Heart left ventricle (tissue), 16 donors: ENCODE results near the gene TICAM2. TPM values are rescaled to one million over a fixed set of nuclear protein-coding genes. Genes with fewer than 3 reads are reported as not detected.

ENCODE experiments used
- ATAC-seq, 4 donors: fragments of 200-7000 bp; cut with Tn5 transposase; one replicate each; pipeline ENCODE4 v1.9.1; 2020 to 2022; ENCODE audit warnings: moderate library complexity in 4 of 4, mild to moderate bottlenecking in 3 of 4, moderate number of reproducible peaks in 1 of 4
- DNase-seq, 5 donors: peaks; one replicate each; pipeline ENCODE4 v3.0.0-alpha.2; 2020
- H3K27ac ChIP-seq, 12 donors: fragments of 200-600 bp; sonication (generic) in 4 of 12; one replicate each; pipeline versions ENCODE4 v1.5.0 to v1.8.0; 2016 to 2022; ENCODE audit warnings: mild to moderate bottlenecking in 2 of 12
- H3K27me3 ChIP-seq, 9 donors: fragments of 200-600 bp; sonication (generic) in 2 of 9; one replicate each; pipeline versions ENCODE4 v1.5.1 to v1.8.0; 2016 to 2022; ENCODE audit warnings: mild to moderate bottlenecking in 3 of 9
- H3K36me3 ChIP-seq, 9 donors: fragments of 200-600 bp; sonication (generic) in 2 of 9; one replicate each; pipeline versions ENCODE4 v1.5.0 to v1.8.0; 2018 to 2022; ENCODE audit warnings: mild to moderate bottlenecking in 2 of 9
- H3K4me1 ChIP-seq, 12 donors: fragments of 200-600 bp; sonication (generic) in 4 of 12; one replicate each; pipeline versions ENCODE4 v1.5.0 to v1.8.0; 2016 to 2022; ENCODE audit warnings: mild to moderate bottlenecking in 3 of 12
- H3K4me3 ChIP-seq, 12 donors: fragments of 200-600 bp; sonication (generic) in 4 of 12; one replicate each; pipeline versions ENCODE4 v1.5.0 to v1.8.0; 2017 to 2022; ENCODE audit warnings: mild to moderate bottlenecking in 9 of 12, moderate library complexity in 4 of 12
- H3K9me3 ChIP-seq, 12 donors: fragments of 200-600 bp; sonication (generic) in 4 of 12; one replicate each; pipeline versions ENCODE4 v1.5.0 to v1.8.0; 2016 to 2022; ENCODE audit warnings: mild to moderate bottlenecking in 1 of 12
- POLR2A ChIP-seq, 2 donors: fragments of 450-650 bp; IDR thresholded peaks; one replicate each; pipeline ENCODE4 v1.6.1; 2017; ENCODE audit warnings: antibody characterized with exemption in 2 of 2, mild to moderate bottlenecking in 2 of 2, moderate library complexity in 2 of 2
- WGBS, 4 donors: extraction: QIAGEN DNeasy Blood & Tissue Kit in 2 of 4; methylation state at CpG; one replicate each; pipeline versions ENCODE4 v1.1.5 to v1.1.7; 2013 to 2018; 5-methylcytosine and 5-hydroxymethylcytosine counted together
- intact Hi-C, 10 donors: fragments of 100-400 bp; cut with DNase I; formaldehyde crosslinking; loops; one replicate each; pipeline versions ENCODE4 v1.11.1 to v1.14.2; 2022
- polyA plus RNA-seq, 2 donors: library from polyadenylated mRNA; stranded (reverse); fragments of 200-250 nt; gene quantifications; one replicate each; pipeline ENCODE4 v1.2.3, GENCODE V29; 2013
- total RNA-seq, 9 donors: library from RNA; depleted of rRNA in 2 of 9; stranded (reverse); fragments of >200 nt in 2 of 9; fragmentation: NEBNext Ultra II Directional in 3 of 9; extraction: Animal tissue kit (Norgen Biotek cat#: 25700) in 3 of 9; gene quantifications; one replicate each; pipeline versions ENCODE4 v1.1.0 to v1.2.4, GENCODE V29; 2016 to 2023
- TF ChIP-seq, protein P1 (sequence below), 12 donors: fragments of 200-600 bp; sonication (generic) in 4 of 12; IDR thresholded peaks; one replicate each; pipeline versions ENCODE4 v1.5.0 to v1.8.0; 2018 to 2022; ENCODE audit warnings: antibody characterized with exemption in 12 of 12, mild to moderate bottlenecking in 5 of 12
- donor health status: ischemic (EF 13 %, LVEDD 7.1; RV severe dilation, severe dysfunction).
- donor health status: healthy with polysubstance abuse.
- donor health status: DM: no; HTN: yes; CAD: no.
- donor health status: DM: no; HTN: no; CAD: no.
- donor health status: ischemic (EF 25% LVEDD 6.9; RV normal size, moderate dysfunction).
- donor health status: ischemic (EF 25% LVEDD 5.7; RV mildly dilated, moderate dysfunction).
- donor health status: healthy.
- donor health status: DM: yes; HTN: yes; CAD: no.
- donor health status: ischemic (EF 35%, LVEDD 5.7; RV mildly dilated, moderate dysfunction).
- donor health status: nonischemic (EF 11% LVEDD 7.7; RV severe dilation, severe dysfunction).
- donor health status: DM: yes; HTN: yes; CAD: no.
- donor health status: PGD.
- donor health status: ischemic (EF 29% LVEDD 5.4; RV normal size, mild dysfunction).
- donor health status: nonischemic (EF 23%, LVEDD 6.1; RV moderate dilation, normal function).

TICAM2 gene
- total and polyA plus RNA-seq, 11 donors, result 0.75 to 4.1 (median 1.9) TPM

DNA sequence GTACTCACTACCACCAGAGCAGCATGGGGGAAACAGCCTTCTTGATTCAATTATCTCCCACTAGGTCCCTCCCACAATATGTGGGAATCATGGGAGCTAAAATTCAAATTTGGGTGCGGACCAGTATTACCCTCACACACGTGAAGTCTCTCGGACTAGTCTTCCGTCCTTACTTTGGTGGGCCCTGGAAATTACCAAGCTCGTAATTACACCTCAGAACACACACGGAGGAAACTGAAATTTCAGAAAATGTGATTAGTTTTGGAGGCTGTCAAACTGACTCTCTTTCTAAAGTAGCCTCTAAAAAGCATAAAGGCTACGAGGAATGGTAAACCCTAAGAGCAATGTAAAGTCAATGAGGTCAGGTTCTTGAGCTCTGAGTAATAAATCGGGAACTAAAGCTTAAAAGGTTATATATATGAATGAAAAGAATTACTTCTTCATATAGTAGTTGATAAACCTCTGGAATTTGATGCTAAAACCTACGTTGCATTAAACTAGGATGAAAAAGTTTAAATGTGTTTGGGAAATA, 56.9 kb downstream of the TICAM2 start:
- Histone ChIP-seq H3K9me3 (peaks cover 0 to 16% (median 6%) of the 10 kb centered on the region in 12 donors), H3K27ac (peak overlapping the region in 11 of 12 donors; percentile 47 to 99 (median 76)), H3K27me3 (no peaks in the 10 kb centered on the region), H3K4me1 (peaks cover 0 to 35% (median 15%) of the 10 kb centered on the region in 12 donors), H3K4me3 (peak overlapping the region in 9 of 12 donors; percentile 39 to 98 (median 87)), H3K36me3 (peaks cover 0 to 19% (median 7%) of the 10 kb centered on the region in 9 donors)
- 96 to 99% (median 98%) methylated on average over 9 of the region's 9 CpGs for WGBS, 4 donors
- TF ChIP-seq, protein P1, sequence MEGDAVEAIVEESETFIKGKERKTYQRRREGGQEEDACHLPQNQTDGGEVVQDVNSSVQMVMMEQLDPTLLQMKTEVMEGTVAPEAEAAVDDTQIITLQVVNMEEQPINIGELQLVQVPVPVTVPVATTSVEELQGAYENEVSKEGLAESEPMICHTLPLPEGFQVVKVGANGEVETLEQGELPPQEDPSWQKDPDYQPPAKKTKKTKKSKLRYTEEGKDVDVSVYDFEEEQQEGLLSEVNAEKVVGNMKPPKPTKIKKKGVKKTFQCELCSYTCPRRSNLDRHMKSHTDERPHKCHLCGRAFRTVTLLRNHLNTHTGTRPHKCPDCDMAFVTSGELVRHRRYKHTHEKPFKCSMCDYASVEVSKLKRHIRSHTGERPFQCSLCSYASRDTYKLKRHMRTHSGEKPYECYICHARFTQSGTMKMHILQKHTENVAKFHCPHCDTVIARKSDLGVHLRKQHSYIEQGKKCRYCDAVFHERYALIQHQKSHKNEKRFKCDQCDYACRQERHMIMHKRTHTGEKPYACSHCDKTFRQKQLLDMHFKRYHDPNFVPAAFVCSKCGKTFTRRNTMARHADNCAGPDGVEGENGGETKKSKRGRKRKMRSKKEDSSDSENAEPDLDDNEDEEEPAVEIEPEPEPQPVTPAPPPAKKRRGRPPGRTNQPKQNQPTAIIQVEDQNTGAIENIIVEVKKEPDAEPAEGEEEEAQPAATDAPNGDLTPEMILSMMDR (IDR thresholded peaks at IDR 0.05), result no peak
- TF ChIP-seq POLR2A (IDR thresholded peaks at IDR 0.05), result no peak
- DNase-seq (no peak), ATAC-seq (no peak)
- intact Hi-C loops, result loop anchor here in 4 of 10 donors (2.0 to 10.0 kb wide), 6 partner anchors 79 to 297 kb away; partner anchors contain the start of genes TMED7 (in 2 of the 4), AP3S1 (in 1 of the 4) and ATG12 (in 1 of the 4)

DNA sequence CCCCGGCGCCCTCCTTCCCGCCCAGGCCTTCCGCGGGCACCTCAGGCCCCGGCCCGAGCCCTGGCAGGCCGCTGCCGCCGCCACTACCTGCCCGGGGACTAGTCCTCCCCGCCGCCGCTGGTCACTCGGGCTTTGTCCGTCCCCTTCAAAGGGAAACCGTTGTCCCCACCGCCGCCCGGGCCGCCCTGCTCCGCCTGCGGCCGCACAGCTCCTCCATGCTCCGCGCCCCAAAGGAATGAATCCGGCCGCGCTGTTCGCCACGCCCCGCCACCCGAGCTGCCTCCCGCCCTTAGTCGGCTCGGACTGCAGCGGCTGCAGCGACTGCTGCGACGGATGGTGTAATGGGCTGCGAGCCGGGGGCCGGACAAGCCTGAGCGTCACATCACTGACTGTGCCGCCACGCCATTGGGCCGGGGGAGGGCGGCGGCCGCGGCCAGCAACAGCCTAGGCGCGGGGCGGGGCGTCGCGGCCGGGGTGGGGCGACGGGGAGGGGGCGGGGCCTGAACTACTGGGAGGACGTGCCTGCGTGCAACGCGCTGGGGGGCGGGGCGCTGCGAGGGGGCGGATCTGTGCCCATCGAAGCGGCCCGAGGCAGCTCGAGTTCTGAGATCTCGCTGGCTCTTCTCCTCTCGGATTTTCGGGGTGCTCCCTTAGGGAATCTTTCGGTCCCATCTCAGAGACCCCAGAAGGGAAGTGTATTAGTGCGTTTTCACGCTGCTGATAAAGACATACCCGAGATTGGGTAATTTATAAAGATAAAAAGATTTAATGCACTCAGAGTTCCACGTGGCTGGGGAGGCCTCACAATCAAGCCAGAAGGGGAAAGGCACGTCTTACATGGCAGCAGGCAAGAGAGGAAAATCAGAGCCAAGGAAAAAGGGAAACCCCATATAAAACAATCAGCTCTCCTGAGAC, 57.6 kb downstream of the TICAM2 start, which contains the start of gene FEM1C:
Gene FEM1C (minus strand): TSS at position 340 of the 915 bp plus-strand sequence. CDS start 1,282 bp downstream, outside the sequence.
- peaks cover 0 to 16% (median 6%) of the 10 kb centered on the region in 12 donors for H3K9me3 ChIP-seq
- H3K27ac ChIP-seq, result peak within 1 kb of the TSS; percentile 78 to 99 (median 97)
- peak; percentile 98 to 99 (median 98) for ATAC-seq
- DNase-seq, result peak; percentile 98 to 99 (median 98)
- H3K4me3 ChIP-seq, result peak within 1 kb of the TSS; percentile 61 to 98 (median 89)
- intact Hi-C loops, result loop anchor here in 8 of 10 donors (2.0 to 10.0 kb wide), 11 partner anchors 80 to 298 kb away; partner anchors contain the start of genes AP3S1 (in 2 of the 8), ATG12 (in 2 of the 8) and TMED7 (in 2 of the 8)
- peaks cover 0 to 19% (median 7%) of the 10 kb centered on the region in 9 donors for H3K36me3 ChIP-seq
- 1 to 2% (median 1%) methylated on average over 47 to 82 of the region's 82 CpGs for WGBS, 4 donors
- TF ChIP-seq POLR2A (IDR thresholded peaks at IDR 0.05), result peak; percentile 99 to 100
- TF ChIP-seq, protein P1 (IDR thresholded peaks at IDR 0.05), result no peak
- no peaks in the 10 kb centered on the region for H3K27me3 ChIP-seq
- peaks cover 0 to 42% (median 21%) of the 10 kb centered on the region in 12 donors for H3K4me1 ChIP-seq

DNA sequence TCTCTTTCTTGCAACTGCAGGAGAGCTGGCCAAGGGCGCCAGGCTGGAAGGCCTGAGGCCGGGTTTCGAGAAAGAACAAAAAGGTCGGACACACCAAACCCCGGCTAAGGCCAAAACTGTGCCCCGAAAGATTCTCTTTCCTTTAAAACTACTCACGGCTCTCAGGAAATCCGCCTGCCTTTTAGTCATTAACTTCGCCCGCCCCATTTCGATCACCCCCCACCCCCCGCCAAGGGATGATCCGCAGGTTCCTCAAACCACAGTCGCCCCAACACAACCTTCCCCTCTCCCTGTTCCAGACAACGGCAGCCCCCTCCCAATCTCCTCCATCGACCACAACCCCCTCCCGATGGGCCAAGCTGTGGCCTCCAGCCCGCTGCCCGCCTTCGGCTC, 58.2 kb downstream of the TICAM2 start:
- H3K27ac ChIP-seq, result peak overlapping the region; percentile 78 to 99 (median 97)
- DNase-seq, result peak in 3 of 5 donors; percentile 49 to 57 (median 51)
- H3K27me3 ChIP-seq, result no peaks in the 10 kb centered on the region
- H3K9me3 ChIP-seq, result peaks cover 0 to 16% (median 6%) of the 10 kb centered on the region in 12 donors
- H3K4me1 ChIP-seq, result peaks cover 0 to 49% (median 27%) of the 10 kb centered on the region in 12 donors
- H3K36me3 ChIP-seq, result peaks cover 0 to 25% (median 12%) of the 10 kb centered on the region in 9 donors
- intact Hi-C loops, result loop anchor here in 8 of 10 donors (2.0 to 10.0 kb wide), 11 partner anchors 81 to 298 kb away; partner anchors contain the start of genes TMED7 (in 2 of the 8), AP3S1 (in 1 of the 8) and ATG12 (in 1 of the 8)
- WGBS, 4 donors, result 1 to 2% (median 1%) methylated on average over 15 to 20 of the region's 20 CpGs
- ATAC-seq, result peak in 3 of 4 donors; percentile 14 to 40 (median 37)
- TF ChIP-seq, protein P1 (IDR thresholded peaks at IDR 0.05), result no peak
- TF ChIP-seq POLR2A (IDR thresholded peaks at IDR 0.05), result no peak
- H3K4me3 ChIP-seq, result peak overlapping the region; percentile 61 to 98 (median 89)
